ENCODE data around the gene TAF6.

TAF6 gene

DNA sequence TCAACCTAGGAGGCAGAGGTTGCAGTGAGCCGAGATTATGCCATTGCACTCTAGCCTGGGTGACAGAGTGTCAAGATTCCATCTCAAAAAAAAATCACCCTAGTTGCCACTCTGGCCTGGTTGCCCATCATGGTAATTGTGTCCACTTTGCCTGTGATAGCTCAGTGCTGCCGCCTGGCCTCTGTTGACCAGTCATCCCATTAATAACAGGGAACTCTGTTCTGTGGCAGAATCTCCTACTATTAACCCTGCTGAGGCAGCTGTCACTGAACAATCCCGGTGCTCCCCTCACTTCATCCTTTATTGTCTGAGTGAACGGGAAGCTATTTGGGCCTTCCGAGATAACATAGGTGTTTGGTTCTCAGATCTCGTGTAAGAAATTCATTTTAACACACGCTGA is 52.2 kb downstream of the TAF6 start:
- peaks cover 9 to 13% of the 10 kb centered on the region in 2 donors for H3K9me3 Mint-ChIP-seq
- H3K4me1 Mint-ChIP-seq: no peaks in the 10 kb centered on the region
- no peak for DNase-seq
- no peak overlapping the region for H3K4me3 Mint-ChIP-seq
- H3K27ac Mint-ChIP-seq: no peak overlapping the region
- peaks cover 56 to 62% of the 10 kb centered on the region in 2 donors for H3K36me3 Mint-ChIP-seq
- ATAC-seq (replicated peaks): no peak
- no peaks in the 10 kb centered on the region for H3K27me3 Mint-ChIP-seq

DNA sequence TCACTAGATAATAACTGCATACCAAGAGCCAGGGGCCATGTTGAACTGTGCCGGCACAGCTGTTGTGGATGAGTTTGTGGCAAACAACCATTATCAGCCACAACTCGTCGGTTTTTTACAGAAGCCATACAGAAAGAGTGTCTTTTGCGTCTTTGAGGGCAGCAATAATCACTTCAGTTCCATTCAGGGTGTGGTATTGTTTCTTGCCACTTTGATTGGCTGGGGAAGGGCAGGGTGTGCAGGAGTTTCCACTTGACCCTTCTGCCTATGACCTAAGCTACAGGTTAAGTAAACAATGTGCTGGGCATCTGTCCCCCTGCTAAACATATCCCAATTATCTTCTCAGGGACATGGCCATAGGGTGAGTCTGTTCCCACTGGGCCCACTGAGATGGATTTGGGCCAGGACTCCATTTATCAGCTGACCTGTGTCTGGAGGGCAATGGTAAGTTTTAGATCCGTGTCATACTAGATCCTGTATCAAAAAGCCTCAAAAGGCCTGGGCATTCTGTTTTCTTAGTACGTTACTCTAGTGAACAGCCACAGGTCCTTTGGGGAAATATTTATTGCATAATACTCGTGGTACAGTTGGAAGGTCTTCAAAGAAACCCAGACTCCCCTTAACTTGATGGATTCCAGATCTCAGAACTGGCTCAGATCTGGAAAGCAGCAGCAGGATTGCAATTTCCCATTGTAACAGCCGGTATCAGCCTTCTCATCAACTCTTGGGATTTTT is 53.5 kb downstream of the TAF6 start:
- DNase-seq (no peak), ATAC-seq (replicated peaks) (no peak)
- peaks cover 45 to 62% of the 10 kb centered on the region in 2 donors for H3K36me3 Mint-ChIP-seq
- H3K4me3 Mint-ChIP-seq: no peak overlapping the region
- H3K27ac Mint-ChIP-seq: no peak overlapping the region
- no peaks in the 10 kb centered on the region for H3K27me3 Mint-ChIP-seq
- no peaks in the 10 kb centered on the region for H3K4me1 Mint-ChIP-seq
- H3K9me3 Mint-ChIP-seq: peaks cover 5 to 6% of the 10 kb centered on the region in 2 donors

DNA sequence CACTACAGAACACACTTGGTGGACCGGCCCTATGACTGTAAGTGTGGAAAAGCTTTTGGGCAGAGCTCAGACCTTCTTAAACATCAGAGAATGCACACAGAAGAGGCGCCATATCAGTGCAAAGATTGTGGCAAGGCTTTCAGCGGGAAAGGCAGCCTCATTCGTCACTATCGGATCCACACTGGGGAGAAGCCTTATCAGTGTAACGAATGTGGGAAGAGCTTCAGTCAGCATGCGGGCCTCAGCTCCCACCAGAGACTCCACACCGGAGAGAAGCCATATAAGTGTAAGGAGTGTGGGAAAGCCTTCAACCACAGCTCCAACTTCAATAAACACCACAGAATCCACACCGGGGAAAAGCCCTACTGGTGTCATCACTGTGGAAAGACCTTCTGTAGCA is 55.0 kb downstream of the TAF6 start:
- no peaks in the 10 kb centered on the region for H3K9me3 Mint-ChIP-seq
- DNase-seq (no peak), ATAC-seq (replicated peaks) (no peak)
- H3K4me1 Mint-ChIP-seq: no peaks in the 10 kb centered on the region
- H3K36me3 Mint-ChIP-seq: peaks cover 41 to 55% of the 10 kb centered on the region in 2 donors
- H3K27ac Mint-ChIP-seq: peak overlapping the region; percentile 14
- H3K4me3 Mint-ChIP-seq: no peak overlapping the region
- H3K27me3 Mint-ChIP-seq: no peaks in the 10 kb centered on the region

DNA sequence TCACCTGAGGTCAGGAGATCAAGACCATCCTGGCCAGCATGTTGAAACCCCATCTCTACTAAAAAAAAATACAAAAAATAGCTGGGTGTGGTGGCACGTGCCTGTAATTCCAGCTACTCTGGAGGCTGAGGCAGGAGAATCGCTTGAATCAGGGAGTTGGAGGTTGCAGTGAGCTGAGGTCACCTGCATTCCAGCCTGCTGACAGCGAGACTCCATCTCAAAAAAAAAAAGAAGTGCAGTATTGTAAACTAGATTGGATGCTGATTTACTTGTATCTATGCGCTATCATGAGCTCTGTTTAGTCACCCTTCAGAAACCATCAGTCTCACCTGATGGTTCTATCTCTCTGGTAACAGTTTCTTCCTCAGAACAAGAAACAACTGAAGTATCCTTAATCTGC is 55.8 kb downstream of the TAF6 start:
- DNase-seq (no peak), ATAC-seq (replicated peaks) (no peak)
- no peaks in the 10 kb centered on the region for H3K9me3 Mint-ChIP-seq
- H3K36me3 Mint-ChIP-seq: peaks cover 42 to 55% of the 10 kb centered on the region in 2 donors
- H3K4me3 Mint-ChIP-seq: no peak overlapping the region
- no peaks in the 10 kb centered on the region for H3K4me1 Mint-ChIP-seq
- H3K27ac Mint-ChIP-seq: no peak overlapping the region
- no peaks in the 10 kb centered on the region for H3K27me3 Mint-ChIP-seq

GRCh38 chr7:100061518-100062193 is 57.5 kb downstream of the TAF6 start:
- DNase-seq (no peak), ATAC-seq (replicated peaks) (no peak)
- Mint-ChIP-seq H3K27ac (peak overlapping the region; percentile 80), H3K9me3 (no peaks in the 10 kb centered on the region), H3K36me3 (peaks cover 49 to 60% of the 10 kb centered on the region in 2 donors), H3K4me1 (peaks cover 0 to 3% of the 10 kb centered on the region in 2 donors), H3K27me3 (no peaks in the 10 kb centered on the region), H3K4me3 (no peak overlapping the region)

GRCh38 chr7:100059251-100059739 is 59.9 kb downstream of the TAF6 start:
- no peak overlapping the region for H3K27ac Mint-ChIP-seq
- no peaks in the 10 kb centered on the region for H3K27me3 Mint-ChIP-seq
- ATAC-seq (replicated peaks) (no peak), DNase-seq (no peak)
- peaks cover 0 to 3% of the 10 kb centered on the region in 2 donors for H3K4me1 Mint-ChIP-seq
- no peaks in the 10 kb centered on the region for H3K9me3 Mint-ChIP-seq
- H3K4me3 Mint-ChIP-seq: no peak overlapping the region
- peaks cover 46% of the 10 kb centered on the region in 2 donors for H3K36me3 Mint-ChIP-seq
